ENCODE data around the gene RNASEH2A.

The RNASEH2A gene

GRCh38 chr19:12828494-12828893, 22.1 kb downstream of the RNASEH2A start:
- DNase-seq, result no peak
- Histone ChIP-seq H3K4ac (ENCODE audit: low read depth in 1 of 2, low read length in 2 of 2) (no peak overlapping the region), H3K27ac (ENCODE audit: low read length, poor library complexity, severe bottlenecking) (no peak overlapping the region), H2AK5ac (ENCODE audit: low read length, severe bottlenecking) (no peak overlapping the region), H2BK5ac (ENCODE audit: low read depth, low read length, poor library complexity, severe bottlenecking) (no peak overlapping the region), H3K36me3 (ENCODE audit: control insufficient read depth in 1 of 2, insufficient read depth in 2 of 2, low read depth in 1 of 2, low read length in 2 of 2) (no peaks in the 10 kb centered on the region), H3K18ac (ENCODE audit: low read depth in 1 of 2, low read length in 2 of 2) (no peak overlapping the region), H3K79me1 (replicated peaks; ENCODE audit: low read length, poor library complexity, severe bottlenecking) (no peaks in the 10 kb centered on the region), H3K4me3 (ENCODE audit: insufficient read depth in 1 of 2, low read depth in 1 of 2, low read length in 2 of 2) (no peak overlapping the region), H3K27me3 (ENCODE audit: control insufficient read depth in 1 of 2, insufficient read depth in 1 of 2, low read length in 2 of 2) (peaks cover 66 to 71% of the 10 kb centered on the region in 2 experiments), H2BK12ac (ENCODE audit: low read length in 2 of 2) (no peak overlapping the region), H3K4me2 (ENCODE audit: low read length, poor library complexity, severe bottlenecking) (no peak overlapping the region), H2BK15ac (ENCODE audit: low read depth, poor library complexity, severe bottlenecking) (no peak overlapping the region), H3K23ac (ENCODE audit: low read length in 2 of 2) (no peak overlapping the region), H3K9ac (ENCODE audit: low read length) (no peak overlapping the region), H4K8ac (ENCODE audit: low read length) (no peak overlapping the region), H3K14ac (ENCODE audit: low read length in 2 of 2) (no peak overlapping the region), H2BK120ac (ENCODE audit: low read depth, low read length) (no peak overlapping the region), H2AFZ (ENCODE audit: low read depth, low read length) (no peak overlapping the region), H3K4me1 (ENCODE audit: control insufficient read depth, insufficient read depth, low read depth, low read length) (peaks cover 11% of the 10 kb centered on the region), H3K9me3 (ENCODE audit: control insufficient read depth, low read length) (no peaks in the 10 kb centered on the region), H4K91ac (ENCODE audit: low read length) (no peak overlapping the region)
- 17% methylated on average over 21 of the region's 23 CpGs for WGBS

DNA sequence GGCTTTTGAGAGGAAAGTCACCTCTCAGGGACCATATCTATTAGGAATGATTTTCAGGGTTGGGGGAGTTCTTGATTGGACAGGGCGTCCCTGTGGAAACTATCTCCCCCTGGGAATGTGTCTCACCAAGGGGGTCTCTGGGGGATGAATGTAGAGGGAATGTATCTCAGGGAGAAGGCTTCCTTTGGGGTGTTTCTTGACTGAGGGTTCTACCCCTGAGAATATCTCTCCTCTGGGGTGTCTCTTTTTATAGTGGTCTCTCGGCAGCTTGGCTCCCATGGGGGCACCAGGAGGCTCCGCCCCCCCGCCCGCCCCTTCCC, 27.0 kb downstream of the RNASEH2A start:
- H3K4me1 ChIP-seq (ENCODE audit: control insufficient read depth, insufficient read depth, low read depth, low read length), result peaks cover 24% of the 10 kb centered on the region
- H2BK120ac ChIP-seq (ENCODE audit: low read depth, low read length), result no peak overlapping the region
- H4K91ac ChIP-seq (ENCODE audit: low read length), result no peak overlapping the region
- H3K4ac ChIP-seq (ENCODE audit: low read depth in 1 of 2, low read length in 2 of 2), result no peak overlapping the region
- no peaks in the 10 kb centered on the region for H3K79me1 ChIP-seq (replicated peaks; ENCODE audit: low read length, poor library complexity, severe bottlenecking)
- no peak overlapping the region for H3K14ac ChIP-seq (ENCODE audit: low read length in 2 of 2)
- 9% methylated on average over 1 of the region's 5 CpGs for WGBS
- no peaks in the 10 kb centered on the region for H3K9me3 ChIP-seq (ENCODE audit: control insufficient read depth, low read length)
- H2AFZ ChIP-seq (ENCODE audit: low read depth, low read length), result no peak overlapping the region
- no peak overlapping the region for H2BK12ac ChIP-seq (ENCODE audit: low read length in 2 of 2)
- no peak overlapping the region for H3K9ac ChIP-seq (ENCODE audit: low read length)
- H3K18ac ChIP-seq (ENCODE audit: low read depth in 1 of 2, low read length in 2 of 2), result no peak overlapping the region
- H2AK5ac ChIP-seq (ENCODE audit: low read length, severe bottlenecking), result no peak overlapping the region
- H3K36me3 ChIP-seq (ENCODE audit: control insufficient read depth in 1 of 2, insufficient read depth in 2 of 2, low read depth in 1 of 2, low read length in 2 of 2), result no peaks in the 10 kb centered on the region
- H3K4me3 ChIP-seq (ENCODE audit: insufficient read depth in 1 of 2, low read depth in 1 of 2, low read length in 2 of 2), result no peak overlapping the region
- H3K23ac ChIP-seq (ENCODE audit: low read length in 2 of 2), result no peak overlapping the region
- no peak overlapping the region for H3K4me2 ChIP-seq (ENCODE audit: low read length, poor library complexity, severe bottlenecking)
- no peak overlapping the region for H2BK15ac ChIP-seq (ENCODE audit: low read depth, poor library complexity, severe bottlenecking)
- H2BK5ac ChIP-seq (ENCODE audit: low read depth, low read length, poor library complexity, severe bottlenecking), result no peak overlapping the region
- DNase-seq, result no peak
- no peak overlapping the region for H3K27ac ChIP-seq (ENCODE audit: low read length, poor library complexity, severe bottlenecking)
- H4K8ac ChIP-seq (ENCODE audit: low read length), result no peak overlapping the region
- peaks cover 93 to 94% of the 10 kb centered on the region in 2 experiments for H3K27me3 ChIP-seq (ENCODE audit: control insufficient read depth in 1 of 2, insufficient read depth in 1 of 2, low read length in 2 of 2)

DNA sequence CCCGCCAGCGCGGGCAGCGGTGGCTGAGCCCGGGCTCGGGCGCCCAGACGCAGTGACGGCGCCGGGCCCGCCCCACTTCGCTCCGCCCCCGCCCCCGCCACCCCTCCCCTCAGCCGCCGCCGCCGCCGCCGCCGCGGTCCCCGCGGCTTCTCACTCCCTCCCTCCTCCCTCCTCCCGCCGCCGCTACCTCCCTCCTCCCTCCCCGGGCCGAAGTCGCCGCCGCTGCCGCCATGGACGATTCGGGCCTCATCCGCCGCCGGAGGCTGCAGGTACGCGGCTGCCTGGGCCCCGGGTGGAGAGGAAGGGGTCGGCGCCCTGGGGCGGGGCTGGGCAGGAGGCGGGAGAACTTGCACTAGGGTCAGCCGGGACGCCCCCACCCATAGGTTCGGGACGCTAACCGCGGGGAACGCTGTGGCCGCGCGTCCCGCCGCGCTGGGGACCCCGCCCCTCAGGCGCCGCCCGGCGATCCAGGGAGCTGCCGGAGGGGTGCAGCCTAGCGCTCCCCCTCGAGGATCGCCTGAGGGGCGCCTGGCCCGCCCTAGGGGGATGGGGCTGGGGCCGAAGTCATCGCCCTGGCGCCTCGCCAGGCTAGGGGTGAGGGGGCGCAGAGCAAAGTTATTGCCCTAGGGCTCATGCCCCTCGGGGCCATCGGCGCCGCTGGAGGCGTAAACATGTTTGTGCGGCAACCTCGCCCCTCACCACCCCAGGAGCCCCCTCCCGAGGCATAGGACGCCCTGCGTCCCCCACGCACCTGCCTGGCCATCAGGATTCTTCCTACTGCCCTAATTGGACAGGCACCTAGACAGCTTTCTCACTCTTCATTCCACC, 27.6 kb downstream of the RNASEH2A start:
- no peak overlapping the region for H2BK5ac ChIP-seq (ENCODE audit: low read depth, low read length, poor library complexity, severe bottlenecking)
- H4K8ac ChIP-seq (ENCODE audit: low read length), result no peak overlapping the region
- H2BK120ac ChIP-seq (ENCODE audit: low read depth, low read length), result no peak overlapping the region
- H4K91ac ChIP-seq (ENCODE audit: low read length), result no peak overlapping the region
- H3K14ac ChIP-seq (ENCODE audit: low read length in 2 of 2), result peak overlapping the region in 1 of 2 experiments; percentile 11
- peak overlapping the region in 1 of 2 experiments; percentile 53 for H3K4me3 ChIP-seq (ENCODE audit: insufficient read depth in 1 of 2, low read depth in 1 of 2, low read length in 2 of 2)
- H3K9ac ChIP-seq (ENCODE audit: low read length), result no peak overlapping the region
- H3K4me1 ChIP-seq (ENCODE audit: control insufficient read depth, insufficient read depth, low read depth, low read length), result peaks cover 29% of the 10 kb centered on the region
- no peak overlapping the region for H3K27ac ChIP-seq (ENCODE audit: low read length, poor library complexity, severe bottlenecking)
- no peak for DNase-seq
- no peak overlapping the region for H3K18ac ChIP-seq (ENCODE audit: low read depth in 1 of 2, low read length in 2 of 2)
- peak overlapping the region; percentile 87 for H3K4me2 ChIP-seq (ENCODE audit: low read length, poor library complexity, severe bottlenecking)
- 1% methylated on average over 36 of the region's 87 CpGs for WGBS
- H3K23ac ChIP-seq (ENCODE audit: low read length in 2 of 2), result no peak overlapping the region
- no peak overlapping the region for H3K4ac ChIP-seq (ENCODE audit: low read depth in 1 of 2, low read length in 2 of 2)
- no peaks in the 10 kb centered on the region for H3K9me3 ChIP-seq (ENCODE audit: control insufficient read depth, low read length)
- H2AK5ac ChIP-seq (ENCODE audit: low read length, severe bottlenecking), result no peak overlapping the region
- H2BK15ac ChIP-seq (ENCODE audit: low read depth, poor library complexity, severe bottlenecking), result no peak overlapping the region
- H2AFZ ChIP-seq (ENCODE audit: low read depth, low read length), result no peak overlapping the region
- H3K79me1 ChIP-seq (replicated peaks; ENCODE audit: low read length, poor library complexity, severe bottlenecking), result no peaks in the 10 kb centered on the region
- H2BK12ac ChIP-seq (ENCODE audit: low read length in 2 of 2), result no peak overlapping the region
- peaks cover 90 to 94% of the 10 kb centered on the region in 2 experiments for H3K27me3 ChIP-seq (ENCODE audit: control insufficient read depth in 1 of 2, insufficient read depth in 1 of 2, low read length in 2 of 2)
- no peaks in the 10 kb centered on the region for H3K36me3 ChIP-seq (ENCODE audit: control insufficient read depth in 1 of 2, insufficient read depth in 2 of 2, low read depth in 1 of 2, low read length in 2 of 2)

GRCh38 chr19:12834566-12834943, 28.2 kb downstream of the RNASEH2A start, which contains the start of gene RTBDN:
RTBDN (minus strand) TSS chr19:12834579; CDS start chr19:12829979, 4,600 bp downstream.
- peaks cover 91 to 95% of the 10 kb centered on the region in 2 experiments for H3K27me3 ChIP-seq (ENCODE audit: control insufficient read depth in 1 of 2, insufficient read depth in 1 of 2, low read length in 2 of 2)
- H2BK120ac ChIP-seq (ENCODE audit: low read depth, low read length), result no peak within 1 kb of the TSS
- peak within 1 kb of the TSS in 1 of 2 experiments; percentile 11 for H3K14ac ChIP-seq (ENCODE audit: low read length in 2 of 2)
- H3K4me3 ChIP-seq (ENCODE audit: insufficient read depth in 1 of 2, low read depth in 1 of 2, low read length in 2 of 2), result peak within 1 kb of the TSS in 1 of 2 experiments; percentile 53
- no peak within 1 kb of the TSS for H3K27ac ChIP-seq (ENCODE audit: low read length, poor library complexity, severe bottlenecking)
- H3K4me2 ChIP-seq (ENCODE audit: low read length, poor library complexity, severe bottlenecking), result peak within 1 kb of the TSS; percentile 87
- WGBS, result 14% methylated on average over 20 of the region's 20 CpGs
- no peak within 1 kb of the TSS for H4K8ac ChIP-seq (ENCODE audit: low read length)
- no peak within 1 kb of the TSS for H3K18ac ChIP-seq (ENCODE audit: low read depth in 1 of 2, low read length in 2 of 2)
- H3K9ac ChIP-seq (ENCODE audit: low read length), result no peak within 1 kb of the TSS
- no peak within 1 kb of the TSS for H2AK5ac ChIP-seq (ENCODE audit: low read length, severe bottlenecking)
- no peaks in the 10 kb centered on the region for H3K9me3 ChIP-seq (ENCODE audit: control insufficient read depth, low read length)
- H3K79me1 ChIP-seq (replicated peaks; ENCODE audit: low read length, poor library complexity, severe bottlenecking), result no peaks in the 10 kb centered on the region
- no peak within 1 kb of the TSS for H2BK15ac ChIP-seq (ENCODE audit: low read depth, poor library complexity, severe bottlenecking)
- no peak within 1 kb of the TSS for H2BK5ac ChIP-seq (ENCODE audit: low read depth, low read length, poor library complexity, severe bottlenecking)
- no peak within 1 kb of the TSS for H2BK12ac ChIP-seq (ENCODE audit: low read length in 2 of 2)
- peaks cover 29% of the 10 kb centered on the region for H3K4me1 ChIP-seq (ENCODE audit: control insufficient read depth, insufficient read depth, low read depth, low read length)
- no peak within 1 kb of the TSS for H3K4ac ChIP-seq (ENCODE audit: low read depth in 1 of 2, low read length in 2 of 2)
- H3K23ac ChIP-seq (ENCODE audit: low read length in 2 of 2), result peak within 1 kb of the TSS in 1 of 2 experiments; percentile 46
- H2AFZ ChIP-seq (ENCODE audit: low read depth, low read length), result no peak within 1 kb of the TSS
- no peaks in the 10 kb centered on the region for H3K36me3 ChIP-seq (ENCODE audit: control insufficient read depth in 1 of 2, insufficient read depth in 2 of 2, low read depth in 1 of 2, low read length in 2 of 2)
- DNase-seq, result no peak
- no peak within 1 kb of the TSS for H4K91ac ChIP-seq (ENCODE audit: low read length)

All from mesenchymal stem cell (in vitro differentiated cells and primary cell).